EH (cell line): ENCODE measurements around the gene APPBP2.
"Not testable (repeated sequence)": the region's sequence is repeated elsewhere in the genome, so short reads cannot be mapped to it uniquely, and the experiment has no call there.

ENCODE experiments used
- DNase-seq: peaks from one replicate; pipeline ENCODE4 v3.0.0-alpha.2; 2015; ENCODE audit warnings: low read depth

The APPBP2 gene

GRCh38 chr17:60433021-60433997 lies 92.7 kb downstream of the APPBP2 start:
- peak; percentile 23 for DNase-seq

- not testable (repeated sequence) for DNase-seq
Measured at GRCh38 chr17:60430561-60430960, 95.5 kb downstream of the APPBP2 start.

GRCh38 chr17:60428491-60428890 lies 97.6 kb downstream of the APPBP2 start:
- DNase-seq: not testable (repeated sequence)

GRCh38 chr17:60426596-60426995 lies 99.4 kb downstream of the APPBP2 start:
- no peak for DNase-seq

GRCh38 chr17:60425626-60426025 lies 100.4 kb downstream of the APPBP2 start:
- no peak for DNase-seq

GRCh38 chr17:60423865-60424264 lies 102.2 kb downstream of the APPBP2 start:
- DNase-seq: no peak

- no peak for DNase-seq
Measured at GRCh38 chr17:60422162-60422665, 103.8 kb downstream of the APPBP2 start, which contains the start of gene CHCT1. Gene CHCT1 (plus strand): TSS chr17:60422489. CDS start chr17:60422593, 104 bp downstream.

- peak; percentile 72 for DNase-seq
Measured at GRCh38 chr17:60421273-60422161, 104.5 kb downstream of the APPBP2 start.

- DNase-seq: not testable (repeated sequence)
Measured at GRCh38 chr17:60419875-60420274, 106.2 kb downstream of the APPBP2 start.

- DNase-seq: not testable (repeated sequence)
Measured at GRCh38 chr17:60419003-60419402, 107.0 kb downstream of the APPBP2 start.

- DNase-seq: no peak
Measured at GRCh38 chr17:60416368-60416925, 109.6 kb downstream of the APPBP2 start.

- no peak for DNase-seq
Measured at GRCh38 chr17:60415146-60415545, 110.9 kb downstream of the APPBP2 start.

GRCh38 chr17:60412701-60413100 lies 113.3 kb downstream of the APPBP2 start:
- no peak for DNase-seq

- no peak for DNase-seq
Measured at GRCh38 chr17:60410001-60410400, 116.0 kb downstream of the APPBP2 start.

- DNase-seq: peak; percentile 23
Measured at GRCh38 chr17:60406887-60407286, 119.2 kb downstream of the APPBP2 start.

GRCh38 chr17:60403962-60404361 lies 122.1 kb downstream of the APPBP2 start:
- no peak for DNase-seq

GRCh38 chr17:60403523-60403810 lies 122.6 kb downstream of the APPBP2 start:
- no peak for DNase-seq

GRCh38 chr17:60401819-60402218 lies 124.2 kb downstream of the APPBP2 start:
- no peak for DNase-seq

GRCh38 chr17:60398227-60398959 lies 127.6 kb downstream of the APPBP2 start:
- DNase-seq: no peak

- DNase-seq: no peak
Measured at GRCh38 chr17:60396412-60396811, 129.6 kb downstream of the APPBP2 start.

- no peak for DNase-seq
Measured at GRCh38 chr17:60395508-60396065, 130.5 kb downstream of the APPBP2 start.
